ENCODE measurements around the gene HSF5.

HSF5 gene

GRCh38 chr17:58383892-58384462 lies 104.2 kb downstream of the HSF5 start:
- DNase-seq, result no peak

- DNase-seq, result no peak
These were observed 105.4 kb downstream of the HSF5 start for GRCh38 chr17:58382872-58383242.

- DNase-seq, result no peak
These were observed 105.9 kb downstream of the HSF5 start for GRCh38 chr17:58382108-58382871.

GRCh38 chr17:58381124-58382035 lies 106.8 kb downstream of the HSF5 start:
- no peak for DNase-seq

GRCh38 chr17:58380207-58381123 lies 107.7 kb downstream of the HSF5 start:
- no peak for DNase-seq

GRCh38 chr17:58379511-58379824 lies 108.7 kb downstream of the HSF5 start:
- DNase-seq, result no peak

- no peak for DNase-seq
These were observed 109.3 kb downstream of the HSF5 start for GRCh38 chr17:58378733-58379510.

- DNase-seq, result no peak
These were observed 110.5 kb downstream of the HSF5 start for GRCh38 chr17:58377661-58378060.

GRCh38 chr17:58377093-58377601 lies 111.1 kb downstream of the HSF5 start:
- no peak for DNase-seq

GRCh38 chr17:58376472-58377000 lies 111.7 kb downstream of the HSF5 start:
- no peak for DNase-seq

GRCh38 chr17:58375811-58376210 lies 112.4 kb downstream of the HSF5 start:
- no peak for DNase-seq

- no peak for DNase-seq
These were observed 113.0 kb downstream of the HSF5 start for GRCh38 chr17:58375256-58375655.

- no peak for DNase-seq
These were observed 114.3 kb downstream of the HSF5 start for GRCh38 chr17:58373923-58374322.

- no peak for DNase-seq
These were observed 115.2 kb downstream of the HSF5 start for GRCh38 chr17:58373003-58373402.

GRCh38 chr17:58371300-58371950 lies 116.8 kb downstream of the HSF5 start:
- DNase-seq, result no peak

GRCh38 chr17:58370716-58371115 lies 117.5 kb downstream of the HSF5 start:
- no peak for DNase-seq

GRCh38 chr17:58370309-58370708 lies 117.9 kb downstream of the HSF5 start:
- no peak for DNase-seq
